K562 (cell line): Measurements from ENCODE around the gene INO80.

Experiments used
- CTCF ChIP-seq, 3 experiments: IDR thresholded peaks in 2 of 3; conservative IDR thresholded peaks in 1 of 3; 2 replicates each; pipeline ENCODE4 v1.5.1; 2011 to 2012; ENCODE audit warnings: low read length in 3 of 3, mild to moderate bottlenecking in 3 of 3, control low read depth in 2 of 3, improper control_type of control experiment in 1 of 3, inconsistent platforms in 1 of 3, low read depth in 1 of 3, mixed read lengths in 1 of 3, moderate library complexity in 1 of 3; ENCODE audit not compliant: insufficient read depth in 2 of 3
- POLR2G ChIP-seq: fragments of 200-400 bp; formaldehyde crosslinking; IDR thresholded peaks from 2 replicates; pipeline ENCODE4 v1.6.1; 2017; ENCODE audit warnings: low read depth, mild to moderate bottlenecking, antibody characterized with exemption, low read length, moderate library complexity
- ZBTB8A ChIP-seq: fragments of 450-650 bp; IDR thresholded peaks from 2 replicates; pipeline ENCODE4 v1.6.1; 2018; ENCODE audit warnings: mild to moderate bottlenecking, moderate library complexity; ENCODE audit not compliant: partially characterized antibody

DNA sequence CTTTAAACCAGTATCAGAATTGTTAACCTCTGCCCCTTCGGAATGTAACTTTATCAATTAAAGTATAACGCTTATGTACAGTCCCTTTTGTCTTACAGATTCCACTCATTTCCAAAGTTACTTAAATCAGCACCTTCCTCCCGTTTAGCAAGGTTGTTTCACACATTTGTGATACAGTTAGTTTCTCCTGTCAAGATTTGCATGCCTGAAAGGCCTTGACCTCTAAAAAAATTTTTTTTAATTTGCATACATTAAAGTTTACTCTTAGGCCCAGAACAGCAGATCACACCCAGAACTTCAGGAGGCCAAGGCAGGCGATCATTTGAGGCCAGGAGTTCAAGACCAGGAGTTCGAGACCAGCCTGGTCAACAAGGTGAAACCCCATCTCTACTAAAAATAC is 9.1 kb downstream of the INO80 start:
- no peak for TF ChIP-seq ZBTB8A
- TF ChIP-seq CTCF (IDR thresholded peaks at IDR 0.05 in 2 of 3, conservative IDR thresholded peaks at IDR 0.05 in 1 of 3; ENCODE audit: insufficient read depth in 2 of 3, low read depth in 1 of 3, low read length in 3 of 3) = no peak
- no peak for TF ChIP-seq POLR2G
